NCI-H2029 (cell line): ENCODE data around the gene GHR.

ENCODE experiments used
- DNase-seq: peaks from one replicate; lab custom pipeline; 2025; lab: John Stamatoyannopoulos, UW

Gene GHR

DNA sequence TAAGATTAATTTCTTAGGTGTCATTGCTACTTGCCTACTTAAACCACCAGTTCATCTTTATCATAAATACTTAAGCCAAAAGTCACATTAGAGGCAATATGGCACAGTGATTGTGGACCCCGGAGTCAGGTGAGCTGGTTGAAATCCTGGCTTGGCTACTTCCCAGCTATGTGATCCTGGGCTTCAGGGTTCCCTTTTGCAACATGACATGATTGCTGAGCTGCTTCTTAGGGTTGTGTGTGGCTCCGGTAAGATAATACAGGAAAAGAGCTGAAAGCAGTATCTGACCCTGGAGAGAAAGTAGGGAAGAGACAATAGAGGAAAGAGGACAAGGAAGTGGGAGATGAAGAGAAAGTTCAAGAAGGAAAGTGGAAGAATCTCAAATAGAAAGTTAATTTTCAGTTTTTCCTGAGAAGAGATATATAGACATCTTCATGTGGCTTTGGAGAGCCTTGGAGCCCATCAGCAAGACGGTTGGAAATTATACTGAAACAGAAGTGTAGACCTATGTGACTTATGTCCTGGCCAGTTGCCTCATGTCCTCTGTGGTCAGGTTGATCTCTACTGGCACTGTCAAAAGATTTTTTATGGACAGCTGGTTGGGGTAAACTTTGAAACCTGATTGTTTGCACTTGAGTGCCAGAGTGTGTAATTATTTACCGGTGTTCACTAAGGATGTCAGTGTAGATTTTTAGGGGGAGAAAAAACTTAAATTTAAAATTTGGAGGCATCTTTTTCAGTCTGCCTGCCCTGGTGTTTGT lies 93.2 kb downstream of the GHR start:
- DNase-seq = no peak

GRCh38 chr5:42517164-42517563 lies 93.9 kb downstream of the GHR start:
- DNase-seq = no peak

- no peak for DNase-seq
Measured at GRCh38 chr5:42518595-42519221, 95.5 kb downstream of the GHR start.

DNA sequence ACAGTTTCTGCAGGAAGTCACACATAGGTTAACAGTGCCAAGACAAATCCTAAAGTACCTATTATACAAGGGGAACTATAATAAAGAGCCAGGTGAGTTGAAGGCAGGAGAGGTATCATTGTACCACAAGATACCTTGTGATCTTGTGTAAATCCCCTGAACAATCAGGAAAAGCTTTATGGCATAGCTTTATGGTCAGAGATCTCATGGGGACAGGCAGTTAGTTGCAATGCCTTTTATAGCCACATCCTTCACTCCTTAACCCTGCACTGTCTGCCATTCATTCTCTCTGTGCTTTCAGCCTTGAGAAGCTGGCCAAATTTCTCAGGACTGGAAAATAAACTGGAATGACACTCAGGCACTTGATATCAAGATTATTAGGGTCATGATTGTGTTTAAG lies 97.0 kb downstream of the GHR start:
- no peak for DNase-seq

DNA sequence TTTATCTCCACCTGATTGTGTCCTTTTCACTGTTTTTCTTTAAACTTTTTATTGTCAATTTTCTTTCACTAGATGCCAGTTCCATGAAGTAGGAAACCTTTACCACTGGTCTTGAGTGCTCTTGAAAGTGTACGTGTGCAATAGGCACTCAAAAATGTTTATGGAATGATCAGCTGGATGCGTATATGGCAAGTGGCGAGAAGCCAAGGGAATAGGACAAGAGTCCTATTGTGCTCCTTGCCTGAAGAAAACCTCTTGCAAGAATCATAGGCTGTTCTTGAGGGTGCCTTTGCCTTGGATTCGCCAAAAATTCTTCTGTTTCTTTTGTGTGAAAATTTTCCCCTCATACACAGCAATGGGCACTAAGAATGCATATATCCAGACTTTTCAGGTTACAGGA lies 97.7 kb downstream of the GHR start:
- DNase-seq = no peak

DNA sequence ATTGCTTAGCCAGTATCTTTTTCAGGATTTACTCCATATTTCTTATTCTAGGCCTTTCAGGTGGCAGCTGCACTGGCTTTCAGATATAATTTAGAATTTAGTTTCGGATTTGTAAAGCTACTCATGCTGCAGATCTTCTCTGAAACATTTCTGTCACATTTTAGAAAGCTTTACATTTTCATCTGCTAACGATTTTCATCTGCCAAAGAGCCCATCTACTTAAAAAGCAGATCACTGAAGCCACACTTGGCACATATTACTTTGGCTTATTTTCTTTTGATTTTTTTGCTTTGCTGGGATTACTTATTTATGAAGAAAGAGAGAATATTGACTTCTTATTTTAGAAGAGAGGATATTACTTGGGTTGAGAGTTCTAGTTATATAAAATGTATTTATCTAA lies 98.2 kb downstream of the GHR start:
- no peak for DNase-seq

DNA sequence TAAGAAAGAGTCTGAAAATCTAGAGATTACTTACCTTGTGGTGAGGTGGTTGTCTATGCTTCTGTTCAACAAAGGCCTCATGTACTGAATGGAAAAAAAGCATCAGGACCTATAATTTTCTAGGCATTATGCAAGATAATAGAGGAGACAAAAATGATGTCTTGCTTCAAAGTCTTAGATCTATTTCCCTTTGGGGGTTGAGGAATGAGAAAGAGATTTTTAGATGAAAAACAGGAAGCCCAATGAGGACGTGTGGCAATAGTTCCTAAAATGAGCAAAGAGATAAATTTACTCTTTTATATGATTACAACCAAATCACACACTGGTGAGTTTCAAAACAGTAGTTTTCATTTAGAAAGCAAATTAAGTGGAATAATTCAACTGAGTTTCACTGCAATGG lies 99.5 kb downstream of the GHR start:
- DNase-seq = no peak

DNA sequence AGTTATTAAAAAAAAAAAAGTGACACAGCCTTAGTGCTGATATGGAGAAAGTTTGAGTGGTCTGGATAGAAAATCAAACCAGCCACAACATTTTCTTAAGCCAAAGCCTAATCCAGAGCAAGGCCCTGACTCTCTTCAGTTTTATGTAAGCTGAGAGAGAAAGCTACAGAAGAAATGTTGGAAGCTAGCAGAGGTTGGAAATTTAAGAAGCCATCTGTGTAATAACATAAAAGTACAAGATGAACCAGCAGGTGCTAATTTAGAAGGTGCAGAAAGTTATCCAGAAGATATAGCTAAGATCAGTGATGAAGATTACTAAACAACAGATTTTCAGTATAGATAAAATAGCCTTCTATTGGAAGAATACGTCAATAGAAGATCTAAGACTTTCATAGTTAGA lies 102.9 kb downstream of the GHR start:
- no peak for DNase-seq

DNA sequence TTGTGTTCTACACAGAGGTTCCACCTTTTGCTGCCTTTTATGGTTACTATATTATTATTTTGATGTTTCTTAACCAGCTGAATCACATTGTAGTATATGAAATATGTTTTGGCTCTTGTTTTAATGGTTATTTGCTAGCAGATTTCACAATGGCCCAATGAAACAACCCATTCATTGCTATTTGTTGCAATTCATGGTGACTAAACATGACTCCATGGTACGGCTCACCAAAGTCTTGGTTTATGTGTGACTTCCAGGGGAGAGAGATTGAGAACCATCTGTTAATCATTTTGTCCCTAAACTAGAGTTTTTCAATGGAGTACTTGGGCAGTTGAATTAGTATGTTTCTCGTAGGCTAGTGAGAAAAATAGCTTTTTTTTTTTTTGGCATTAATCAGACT lies 108.4 kb downstream of the GHR start:
- DNase-seq = no peak

- DNase-seq = no peak
Measured at GRCh38 chr5:42542106-42542505, 118.9 kb downstream of the GHR start.

GRCh38 chr5:42543774-42544173 lies 120.5 kb downstream of the GHR start:
- DNase-seq = no peak

DNA sequence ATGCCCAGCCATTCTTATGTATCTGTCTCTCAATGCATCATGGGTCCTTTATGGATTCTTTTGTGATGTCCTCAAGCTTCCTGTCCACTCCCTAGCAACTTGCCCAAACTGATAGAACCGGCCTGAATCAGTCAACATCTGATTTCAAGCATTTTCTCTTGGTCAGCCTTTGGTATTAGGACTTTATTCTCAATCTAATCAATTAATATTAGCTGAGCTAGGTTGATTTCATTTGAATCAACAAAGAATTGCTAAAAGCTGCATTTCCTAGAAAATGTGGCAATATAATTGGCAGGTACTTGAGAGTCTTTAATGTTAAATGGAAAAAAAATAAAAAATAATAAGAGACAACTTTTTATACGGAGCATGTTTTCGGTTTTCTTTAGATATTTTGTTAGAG lies 121.8 kb downstream of the GHR start:
- no peak for DNase-seq

- DNase-seq = no peak
Measured at GRCh38 chr5:42547141-42547540, 123.9 kb downstream of the GHR start.

DNA sequence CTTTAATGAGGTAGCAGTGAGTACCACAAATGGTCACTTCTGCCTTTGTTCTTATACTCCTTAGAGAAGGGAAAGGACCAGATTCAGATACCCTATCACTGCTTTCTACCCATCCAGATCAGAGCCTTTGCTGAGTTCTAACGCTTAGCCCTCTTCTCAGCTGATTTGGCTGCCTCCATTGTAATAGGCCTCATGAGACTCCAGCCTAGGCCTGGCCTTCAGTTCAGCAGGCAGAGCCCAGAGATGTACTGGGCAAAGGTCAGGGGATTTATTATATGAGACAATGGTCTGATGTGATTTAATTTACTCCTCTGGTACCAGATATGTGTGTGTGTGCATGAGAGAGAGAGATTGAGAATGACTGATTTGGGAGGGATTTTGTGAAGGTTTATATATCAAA lies 124.7 kb downstream of the GHR start:
- no peak for DNase-seq

DNA sequence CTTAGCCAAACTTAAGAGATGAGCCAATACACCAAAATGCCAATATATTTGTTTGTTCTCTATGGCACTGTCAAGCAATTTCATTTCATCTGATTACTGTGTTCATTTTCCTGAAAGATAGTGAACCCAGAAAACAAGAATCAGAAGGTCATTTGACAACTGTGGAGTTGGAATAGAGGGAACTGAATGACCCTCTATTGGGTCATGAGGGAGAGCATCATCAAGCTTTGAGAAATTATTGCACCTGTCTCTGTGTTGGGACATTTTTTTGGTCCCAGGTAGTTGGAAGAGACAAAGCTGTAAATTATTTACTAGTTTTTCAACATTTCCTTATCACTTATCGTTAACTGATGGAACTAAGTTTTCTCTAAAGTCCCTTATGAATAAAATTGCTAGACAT lies 129.4 kb downstream of the GHR start:
- no peak for DNase-seq

DNA sequence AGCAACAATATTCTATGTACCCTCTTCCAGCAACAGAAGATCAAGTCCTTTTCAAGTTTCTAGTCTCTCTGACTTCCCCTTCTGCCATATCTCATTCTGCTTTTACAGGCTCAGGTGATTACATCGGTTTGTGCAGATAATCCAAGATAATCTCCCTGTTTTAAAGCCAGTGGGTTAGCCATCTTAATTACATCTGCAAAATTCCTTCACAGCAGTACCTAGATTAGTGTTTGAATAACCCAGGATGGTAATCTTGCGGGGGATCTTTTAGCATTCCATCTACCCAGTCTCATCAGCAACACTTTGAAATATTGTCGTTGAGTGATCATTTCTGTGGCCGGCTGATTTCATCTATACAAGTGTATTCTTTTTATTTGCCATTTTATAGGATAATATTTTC lies 130.2 kb downstream of the GHR start:
- DNase-seq = no peak

DNA sequence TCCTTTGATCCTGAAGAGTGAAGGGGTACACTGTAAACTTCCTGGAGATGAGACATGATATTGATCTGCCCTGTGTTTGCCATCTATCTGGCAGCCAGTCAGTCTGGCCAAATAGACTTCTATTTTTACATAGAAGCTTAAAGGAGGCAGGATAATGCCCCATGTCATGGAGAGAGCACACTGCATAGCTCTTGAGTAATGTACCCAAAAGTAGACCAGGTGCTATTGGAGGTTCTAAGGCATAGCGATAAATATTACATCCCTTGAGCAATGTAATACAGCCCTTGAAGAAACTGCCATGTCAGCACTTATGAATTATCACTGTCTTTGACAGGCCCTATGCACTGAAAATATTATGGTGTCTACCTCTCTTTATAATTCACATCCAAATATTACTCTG lies 131.8 kb downstream of the GHR start:
- DNase-seq = no peak

DNA sequence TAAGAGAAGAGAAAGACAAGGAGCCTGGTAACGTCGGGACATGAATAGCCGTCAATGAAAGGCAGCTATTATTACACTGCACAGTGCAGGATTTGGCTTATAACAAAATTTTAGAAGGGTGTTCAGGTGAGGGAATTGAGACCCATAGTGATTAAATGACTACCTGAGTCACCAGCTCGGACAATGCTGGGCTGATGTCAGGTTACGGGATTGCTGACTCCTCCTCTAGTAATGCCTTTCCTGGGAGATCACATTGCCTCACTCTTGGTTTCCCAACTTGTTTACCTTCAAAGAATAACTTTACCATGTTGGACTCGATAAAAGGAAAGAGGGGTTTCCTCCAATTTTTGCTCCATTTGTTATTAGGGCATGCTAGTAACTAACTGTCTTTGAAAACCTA lies 132.6 kb downstream of the GHR start:
- DNase-seq = no peak

DNA sequence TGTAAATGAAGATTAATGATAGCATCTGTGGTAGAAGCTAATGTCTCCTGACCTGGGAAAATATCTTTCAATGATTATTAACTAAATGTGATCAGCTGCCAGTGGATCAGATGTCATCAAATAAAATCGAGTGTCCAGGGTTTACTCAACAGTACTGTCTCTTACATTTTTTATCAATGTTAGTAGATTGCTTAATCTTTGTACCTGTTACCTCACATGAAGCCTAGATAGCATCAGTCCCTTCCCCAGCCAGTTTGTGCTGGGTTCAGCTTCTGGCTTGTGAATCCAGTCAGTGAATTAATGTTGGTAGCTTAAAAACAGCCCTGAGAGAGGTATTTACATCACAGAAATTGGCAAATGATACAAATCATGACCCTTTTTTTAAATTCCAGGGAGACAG lies 134.4 kb downstream of the GHR start:
- no peak for DNase-seq

GRCh38 chr5:42561656-42562055 lies 138.4 kb downstream of the GHR start:
- no peak for DNase-seq

GRCh38 chr5:42564689-42565356 lies 141.6 kb downstream of the GHR start:
- no peak for DNase-seq

GRCh38 chr5:42566652-42567295 lies 143.5 kb downstream of the GHR start:
- DNase-seq = no peak

DNA sequence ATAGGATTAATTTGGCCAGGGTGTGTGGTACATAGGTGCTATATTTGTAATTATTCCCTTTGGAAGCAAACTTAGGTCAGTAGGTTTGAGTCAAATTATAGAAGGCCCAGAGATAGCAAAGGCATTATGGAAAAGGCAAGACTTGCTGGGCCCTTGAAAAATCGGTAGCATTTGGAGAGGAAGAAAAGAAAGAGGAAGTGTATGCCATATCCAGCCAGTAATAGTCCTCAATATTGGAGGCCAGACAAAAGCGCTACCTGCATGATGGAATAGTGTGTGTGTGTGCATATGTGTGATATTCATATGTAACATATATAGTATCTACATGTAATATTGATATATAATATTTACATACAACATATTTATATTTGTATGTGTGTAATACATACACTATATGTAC lies 146.1 kb downstream of the GHR start:
- DNase-seq = no peak
